DLD1 (cell line): ENCODE measurements around the gene ETV5.
"Not testable (repeated sequence)": the region's sequence is repeated elsewhere in the genome, so short reads cannot be mapped to it uniquely, and the experiment has no call there.

Experiments used
- in situ Hi-C: cut with HindIII; loops from 2 replicates; pipeline ENCODE4 v1.10.0; 2017; ENCODE audit warnings: low sequenced_read_pairs

ETV5 gene

GRCh38 chr3:186032321-186032720, 76.6 kb downstream of the ETV5 start:
- in situ Hi-C loops: no loop called here

- in situ Hi-C loops: not testable (repeated sequence)
Observed at GRCh38 chr3:186025993-186026392, 82.9 kb downstream of the ETV5 start.

- in situ Hi-C loops: no loop called here
Observed at GRCh38 chr3:186025161-186025560, 83.7 kb downstream of the ETV5 start.

GRCh38 chr3:186024210-186024609, 84.7 kb downstream of the ETV5 start:
- in situ Hi-C loops: no loop called here

GRCh38 chr3:186022931-186023330, 86.0 kb downstream of the ETV5 start:
- in situ Hi-C loops: no loop called here

GRCh38 chr3:186021673-186022362, 87.1 kb downstream of the ETV5 start:
- in situ Hi-C loops: no loop called here

- in situ Hi-C loops: not testable (repeated sequence)
Observed at GRCh38 chr3:186021250-186021649, 87.6 kb downstream of the ETV5 start.

GRCh38 chr3:186019288-186019687, 89.6 kb downstream of the ETV5 start:
- in situ Hi-C loops: not testable (repeated sequence)

GRCh38 chr3:186014866-186015265, 94.0 kb downstream of the ETV5 start:
- in situ Hi-C loops: no loop called here

GRCh38 chr3:186013312-186013711, 95.6 kb downstream of the ETV5 start:
- in situ Hi-C loops: no loop called here

GRCh38 chr3:186012137-186012536, 96.8 kb downstream of the ETV5 start:
- in situ Hi-C loops: no loop called here

- in situ Hi-C loops: no loop called here
Observed at GRCh38 chr3:186004671-186005070, 104.2 kb downstream of the ETV5 start.

- in situ Hi-C loops: no loop called here
Observed at GRCh38 chr3:186004209-186004608, 104.7 kb downstream of the ETV5 start.

GRCh38 chr3:186003610-186004009, 105.3 kb downstream of the ETV5 start:
- in situ Hi-C loops: no loop called here

GRCh38 chr3:186002884-186003472, 105.9 kb downstream of the ETV5 start:
- in situ Hi-C loops: no loop called here

- in situ Hi-C loops: no loop called here
Observed at GRCh38 chr3:186001842-186002241, 107.0 kb downstream of the ETV5 start.

- in situ Hi-C loops: loop anchor here (25.0 kb wide), 2 partner anchors 238 to 538 kb away; partner anchors contain the start of gene CRYGS
Observed at GRCh38 chr3:185999221-185999620, 109.7 kb downstream of the ETV5 start.

- in situ Hi-C loops: loop anchor here (25.0 kb wide), 2 partner anchors 239 to 539 kb away; partner anchors contain the start of gene CRYGS
Observed at GRCh38 chr3:185998136-185998535, 110.8 kb downstream of the ETV5 start.

- in situ Hi-C loops: loop anchor here (25.0 kb wide), 2 partner anchors 240 to 540 kb away; partner anchors contain the start of gene CRYGS
Observed at GRCh38 chr3:185997130-185997529, 111.8 kb downstream of the ETV5 start.
